ENCODE measurements around the gene RYR3.

RYR3 gene

GRCh38 chr15:33670567-33670966, 359.8 kb downstream of the RYR3 start:
- TF ChIP-seq CTCF (IDR thresholded peaks at IDR 0.05; ENCODE audit: insufficient read depth, low read length, missing control alignments), result no peak
- DNase-seq (ENCODE audit: low read depth, low spot score), result no peak
- no peak overlapping the region for H3K4me3 ChIP-seq (ENCODE audit: low read depth, low read length)
- ChIA-PET POLR2A (no interaction called here), CTCF (no interaction called here)

- POLR2A ChIA-PET, result no interaction called here
- no peak for DNase-seq (ENCODE audit: low read depth, low spot score)
- CTCF ChIA-PET, result no interaction called here
- TF ChIP-seq CTCF (IDR thresholded peaks at IDR 0.05; ENCODE audit: insufficient read depth, low read length, missing control alignments), result no peak
- no peak overlapping the region for H3K4me3 ChIP-seq (ENCODE audit: low read depth, low read length)
Measured at GRCh38 chr15:33671456-33671855, 360.7 kb downstream of the RYR3 start.

GRCh38 chr15:33675246-33675645, 364.5 kb downstream of the RYR3 start:
- no peak overlapping the region for H3K4me3 ChIP-seq (ENCODE audit: low read depth, low read length)
- ChIA-PET POLR2A (no interaction called here), CTCF (no interaction called here)
- DNase-seq (ENCODE audit: low read depth, low spot score), result no peak
- no peak for TF ChIP-seq CTCF (IDR thresholded peaks at IDR 0.05; ENCODE audit: insufficient read depth, low read length, missing control alignments)

- no peak for DNase-seq (ENCODE audit: low read depth, low spot score)
- POLR2A ChIA-PET, result no interaction called here
- no peak overlapping the region for H3K4me3 ChIP-seq (ENCODE audit: low read depth, low read length)
- CTCF ChIA-PET, result no interaction called here
- no peak for TF ChIP-seq CTCF (IDR thresholded peaks at IDR 0.05; ENCODE audit: insufficient read depth, low read length, missing control alignments)
Measured at GRCh38 chr15:33677238-33677830, 366.6 kb downstream of the RYR3 start.

GRCh38 chr15:33678176-33678575, 367.4 kb downstream of the RYR3 start:
- CTCF ChIA-PET, result no interaction called here
- POLR2A ChIA-PET, result no interaction called here
- H3K4me3 ChIP-seq (ENCODE audit: low read depth, low read length), result no peak overlapping the region
- DNase-seq (ENCODE audit: low read depth, low spot score), result no peak
- TF ChIP-seq CTCF (IDR thresholded peaks at IDR 0.05; ENCODE audit: insufficient read depth, low read length, missing control alignments), result no peak

GRCh38 chr15:33678602-33679001, 367.8 kb downstream of the RYR3 start:
- CTCF ChIA-PET, result no interaction called here
- no peak for DNase-seq (ENCODE audit: low read depth, low spot score)
- POLR2A ChIA-PET, result no interaction called here
- TF ChIP-seq CTCF (IDR thresholded peaks at IDR 0.05; ENCODE audit: insufficient read depth, low read length, missing control alignments), result no peak
- H3K4me3 ChIP-seq (ENCODE audit: low read depth, low read length), result no peak overlapping the region
